Dermis blood vessel endothelial cell (primary cell): ENCODE results near the gene LAMA1. TPM values are rescaled to one million over a fixed set of nuclear protein-coding genes. Genes with fewer than 3 reads are reported as not detected.
A peak's percentile ranks its signal among the peaks of the same experiment; 100 is the strongest.

Source experiments
- DNase-seq: peaks from one replicate; pipeline ENCODE4 v3.0.0; 2010
- total RNA-seq: library from RNA; depleted of rRNA; stranded (reverse); fragments of >200 nt; gene quantifications from 2 replicates; pipeline ENCODE4 v1.2.3, GENCODE V29; 2014

The LAMA1 gene
- total RNA-seq, 1 donor from 2014 or later, result 1.2 TPM

DNA sequence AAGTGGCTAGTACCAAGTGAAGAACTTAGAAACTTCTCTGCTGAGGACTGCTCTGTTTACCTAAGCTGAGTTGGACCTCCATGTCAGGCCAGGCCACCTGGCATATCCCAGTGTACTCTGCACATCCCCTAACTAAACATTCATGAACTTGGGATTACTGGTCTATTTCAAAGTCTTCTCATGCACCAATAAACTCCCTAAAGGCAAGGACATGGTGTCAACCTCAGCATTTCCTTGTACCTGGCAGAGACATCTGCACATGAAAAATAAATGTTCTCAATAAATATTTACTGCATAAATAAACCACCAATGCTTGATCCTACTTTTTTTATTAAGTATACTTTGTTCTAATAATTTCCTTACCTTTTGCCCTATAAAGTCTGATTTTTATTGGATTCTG, 124.8 kb downstream of the LAMA1 start:
- no peak for DNase-seq

DNA sequence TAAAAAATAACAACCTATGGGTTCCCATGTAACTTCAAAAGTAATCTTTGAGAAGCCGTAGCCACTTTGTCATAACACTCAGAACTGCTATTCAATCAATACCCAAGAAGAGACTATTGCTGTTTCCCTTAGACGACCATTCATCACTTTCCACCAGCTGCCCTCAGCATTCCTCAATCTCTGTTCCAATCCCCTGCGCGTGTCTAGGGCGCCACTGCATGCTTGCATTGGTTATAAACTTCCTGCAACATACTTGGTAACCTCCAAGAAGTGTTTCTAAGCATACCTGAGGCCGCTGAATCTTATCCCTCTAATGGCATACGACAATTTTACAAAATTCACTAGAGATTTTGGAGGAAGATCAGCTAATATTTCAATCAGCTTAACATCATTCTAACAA, 134.2 kb downstream of the LAMA1 start:
- no peak for DNase-seq

DNA sequence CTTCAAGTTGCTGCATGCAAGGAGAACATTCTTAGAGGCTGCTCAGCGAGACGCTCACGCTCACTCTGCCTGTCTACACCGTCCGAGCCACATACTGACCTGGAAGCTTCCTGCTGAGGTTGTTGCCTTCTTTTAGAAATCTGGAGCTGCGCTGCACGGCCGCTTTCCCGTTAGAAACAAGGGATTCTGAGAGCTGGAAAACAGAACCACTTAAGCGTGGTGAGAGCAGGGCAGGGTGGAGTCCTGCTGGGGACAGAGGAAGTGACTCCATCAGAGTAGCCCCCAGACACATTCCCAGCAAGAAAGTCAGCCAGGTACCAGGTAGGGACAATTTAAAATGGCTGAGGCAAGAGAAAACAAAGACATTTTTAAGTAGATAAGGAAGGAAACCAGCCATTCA, 135.2 kb downstream of the LAMA1 start:
- DNase-seq, result no peak

DNA sequence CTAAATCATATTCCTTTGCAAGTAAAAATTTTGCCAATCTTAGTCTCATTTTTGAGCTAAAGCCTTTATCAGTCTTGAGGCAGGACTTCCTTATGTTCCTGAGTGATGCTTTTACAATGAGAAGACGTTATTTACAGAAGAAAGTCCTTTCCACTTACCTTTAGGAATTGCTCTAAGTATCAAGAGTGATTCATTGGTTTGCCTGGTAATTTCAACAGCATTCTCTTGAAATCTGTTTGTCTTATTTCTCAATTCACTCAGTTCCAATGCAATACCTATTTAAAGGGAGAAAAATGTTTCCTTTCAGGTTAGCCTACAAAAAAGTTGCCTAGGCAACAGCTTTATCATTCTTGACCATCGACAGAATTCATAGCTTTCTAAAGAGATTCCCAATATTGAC, 137.2 kb downstream of the LAMA1 start:
- DNase-seq, result no peak

DNA sequence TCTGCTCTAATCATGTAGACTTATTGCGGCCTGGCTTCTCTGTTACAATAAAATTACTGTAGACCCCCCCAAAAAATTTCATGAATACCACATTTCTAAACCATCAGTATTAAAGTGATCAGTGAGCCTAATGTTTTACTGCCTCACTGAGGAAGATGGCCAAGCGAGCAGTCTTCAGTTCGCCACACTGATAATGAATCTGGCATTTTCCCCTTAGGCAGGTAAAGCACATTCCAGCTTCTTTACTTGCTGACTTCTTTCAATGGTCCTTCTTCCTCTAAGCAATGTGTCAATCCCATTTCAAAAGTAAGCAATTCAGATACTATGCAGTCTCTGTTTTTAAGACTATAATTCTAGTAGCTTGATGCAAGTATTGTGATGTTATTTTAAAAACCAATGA, 137.6 kb downstream of the LAMA1 start:
- no peak for DNase-seq

DNA sequence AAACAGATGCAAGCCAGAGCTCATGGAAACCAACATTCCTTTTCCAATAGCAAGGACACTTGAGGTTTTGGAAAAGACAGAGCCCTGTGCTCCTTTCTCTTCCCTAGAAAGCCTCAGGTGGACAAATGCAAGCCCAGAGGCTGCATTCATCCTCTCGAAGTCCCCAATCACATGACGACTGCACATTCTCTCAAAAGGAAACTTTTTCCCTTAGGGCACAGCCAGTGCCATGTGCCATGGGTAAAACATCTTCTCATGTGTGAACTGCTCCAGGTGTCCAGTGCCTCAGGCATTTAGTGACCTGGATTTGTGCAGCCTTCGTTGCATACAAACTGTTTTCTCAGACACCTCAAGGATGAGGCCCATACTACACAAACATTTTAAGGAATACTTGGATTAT, 140.7 kb downstream of the LAMA1 start:
- DNase-seq, result no peak

DNA sequence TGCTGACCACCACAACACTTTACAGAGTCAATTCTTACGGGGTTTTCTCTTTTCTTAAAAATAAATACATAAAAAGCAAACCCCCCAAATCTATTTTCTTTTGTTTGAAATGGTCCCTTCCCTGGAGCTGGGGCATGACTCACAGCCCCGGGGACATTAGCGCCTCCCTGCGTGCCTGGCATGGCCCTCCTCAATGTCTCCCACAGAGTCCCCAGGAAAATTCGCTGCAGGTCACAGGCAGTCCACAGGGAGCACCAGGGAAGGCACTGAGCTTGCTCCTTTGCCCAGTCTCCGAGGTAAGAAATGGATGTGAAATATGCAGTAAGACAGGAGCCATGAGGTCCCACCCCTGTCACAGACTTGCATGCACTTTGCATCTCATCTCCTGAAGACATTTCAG, 142.5 kb downstream of the LAMA1 start:
- no peak for DNase-seq

DNA sequence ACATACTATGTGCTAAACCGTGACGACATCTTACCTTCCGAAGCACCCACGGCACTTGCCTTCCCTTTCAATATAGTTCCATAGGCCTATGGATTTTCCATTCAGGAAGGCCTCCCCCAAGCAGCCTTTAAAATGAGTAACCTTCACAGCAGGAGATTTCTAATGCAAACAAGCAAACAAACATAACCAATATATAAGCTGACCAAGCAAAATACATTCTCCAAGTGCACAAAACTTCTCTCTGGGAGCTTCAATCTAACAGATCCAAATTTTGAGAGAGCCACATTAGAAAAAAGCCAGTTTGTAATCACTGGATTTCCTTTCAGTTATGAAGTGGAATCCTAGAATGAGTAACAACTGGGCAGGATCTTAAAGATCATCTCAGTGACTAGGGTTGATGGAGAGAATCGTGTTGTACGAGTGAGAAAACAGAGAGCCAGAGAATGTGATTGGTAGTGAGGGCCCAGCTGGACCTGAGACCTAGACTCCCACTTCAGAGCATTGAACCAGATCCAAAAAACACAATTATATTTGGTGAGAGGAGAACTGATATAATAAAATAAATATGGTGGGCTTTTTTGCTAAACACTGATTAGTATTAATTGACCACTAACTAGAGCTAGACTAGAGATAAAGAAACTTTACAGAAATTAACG, 145.6 kb downstream of the LAMA1 start:
- no peak for DNase-seq

DNA sequence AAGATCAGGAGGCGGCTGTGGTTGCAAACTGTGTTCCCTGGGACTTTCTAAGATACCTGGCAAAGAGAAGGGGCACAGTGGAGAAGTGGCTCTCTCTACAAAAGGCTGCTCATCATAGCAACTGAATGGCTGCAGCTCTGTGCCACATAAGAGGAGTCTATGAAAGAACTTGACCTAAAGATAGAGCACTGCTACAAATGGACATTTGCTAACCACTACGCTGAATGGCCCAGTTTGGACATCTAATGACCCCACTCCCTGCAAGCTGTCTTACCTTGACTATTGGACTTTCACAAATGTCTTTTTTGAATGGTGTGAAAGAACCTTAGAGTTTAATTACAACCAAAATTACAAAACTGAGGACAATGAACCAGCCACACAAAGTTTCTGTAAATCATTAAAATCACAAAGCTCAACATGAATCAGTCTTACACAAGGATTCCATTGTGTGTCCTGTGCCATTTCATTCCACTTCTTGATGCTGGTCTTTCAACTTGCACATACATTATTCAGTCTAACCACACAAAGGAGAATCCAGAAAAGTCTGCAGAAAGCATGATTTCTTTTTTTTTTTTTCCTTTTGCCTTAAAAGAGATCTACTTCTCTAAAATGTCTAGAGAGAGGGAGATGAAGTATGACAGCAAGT, 154.0 kb downstream of the LAMA1 start:
- no peak for DNase-seq

DNA sequence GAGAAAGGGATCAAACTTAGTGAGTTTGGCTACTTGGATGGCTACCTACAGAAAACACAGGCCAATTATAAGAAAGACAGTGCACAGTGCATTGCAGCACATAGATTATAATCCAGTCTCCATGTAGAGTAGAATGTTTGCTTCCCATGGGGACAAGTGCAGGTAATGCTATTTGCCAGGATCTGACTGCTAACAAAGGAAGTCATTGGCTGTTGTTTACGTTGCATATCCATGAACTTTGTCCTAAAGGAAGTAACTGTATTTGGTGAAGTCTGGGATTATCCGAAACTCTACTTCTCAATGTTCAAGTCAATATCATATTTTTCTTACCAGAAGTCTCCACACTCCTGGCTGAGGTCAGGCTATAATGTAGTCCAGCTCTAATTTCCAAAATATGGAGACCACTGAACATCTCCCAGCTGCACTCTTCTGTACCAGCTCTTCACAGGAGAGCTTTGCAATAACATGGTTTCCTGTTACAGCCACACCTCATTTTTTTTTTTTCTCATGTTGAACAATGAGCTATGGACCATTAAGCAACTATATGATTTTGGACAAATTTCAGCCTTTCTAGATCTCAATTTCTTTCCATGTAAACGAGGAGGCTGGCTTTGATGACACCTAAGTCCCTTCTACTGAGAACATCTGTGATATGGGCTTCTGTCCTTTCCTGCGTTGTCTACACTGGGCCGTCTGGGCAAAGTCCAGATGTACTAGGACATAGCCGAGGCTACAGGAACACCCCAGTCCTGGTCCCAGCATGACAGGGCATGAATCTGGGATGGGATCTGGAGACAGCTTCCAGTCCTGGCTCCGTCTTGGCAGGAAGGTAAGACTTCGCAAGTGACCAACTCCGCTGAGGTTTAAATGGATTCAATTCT, 154.8 kb downstream of the LAMA1 start:
- DNase-seq, result no peak

DNA sequence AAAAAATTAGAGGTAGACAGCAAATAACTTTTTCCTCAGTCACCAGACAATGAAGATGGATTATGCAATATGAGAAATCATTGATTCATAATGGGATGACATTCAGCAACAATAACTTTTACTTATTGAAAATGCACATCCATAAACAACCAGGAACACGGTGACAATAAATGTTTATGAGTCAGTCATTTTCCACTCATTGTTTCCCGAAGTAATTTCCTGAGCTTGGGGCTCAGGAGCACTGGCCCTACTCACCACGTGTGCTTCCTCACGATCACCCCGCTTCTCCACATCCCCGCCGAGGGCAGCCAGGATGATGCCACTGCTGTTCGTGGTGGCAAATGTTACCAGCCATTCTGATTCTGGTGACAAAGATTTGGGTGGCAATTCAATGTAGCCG, 156.3 kb downstream of the LAMA1 start:
- peak; percentile 3 for DNase-seq

DNA sequence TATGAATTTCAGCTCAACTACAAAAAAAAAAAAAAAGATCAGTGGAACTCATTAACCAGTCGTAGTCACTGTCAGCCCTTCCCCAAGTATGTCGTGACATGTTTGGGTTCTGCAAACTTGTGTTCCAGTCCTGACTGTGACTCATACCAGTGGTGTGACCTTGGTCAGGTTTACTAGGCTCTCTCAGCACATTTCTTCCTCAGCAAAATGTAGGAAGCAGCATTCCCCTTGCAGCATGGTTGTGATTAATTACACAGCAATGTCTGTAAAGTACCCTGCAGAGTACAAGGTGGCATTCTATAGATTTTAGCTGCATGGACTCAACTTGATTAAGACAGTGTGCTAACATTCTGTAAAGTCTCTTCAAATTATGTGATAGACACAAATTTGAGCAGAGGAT, 156.9 kb downstream of the LAMA1 start:
- no peak for DNase-seq

DNA sequence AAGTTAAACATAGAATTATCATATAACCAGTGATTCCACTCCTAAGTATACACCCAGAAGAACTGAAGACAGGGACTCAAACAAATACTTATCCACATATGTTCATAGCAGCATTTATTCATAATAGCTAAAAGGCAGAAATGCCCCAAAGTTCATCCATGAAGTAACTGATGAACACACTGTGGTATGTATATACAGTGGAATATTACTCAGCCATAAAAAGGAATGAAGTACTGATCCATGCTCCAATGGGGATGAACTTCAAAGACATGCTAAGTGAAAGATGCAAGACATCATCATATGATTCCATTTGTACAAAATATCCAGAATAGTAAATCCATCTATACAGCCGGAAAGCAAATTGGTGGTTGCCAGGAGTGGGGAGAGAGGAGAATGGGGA, 157.5 kb downstream of the LAMA1 start:
- DNase-seq, result no peak

DNA sequence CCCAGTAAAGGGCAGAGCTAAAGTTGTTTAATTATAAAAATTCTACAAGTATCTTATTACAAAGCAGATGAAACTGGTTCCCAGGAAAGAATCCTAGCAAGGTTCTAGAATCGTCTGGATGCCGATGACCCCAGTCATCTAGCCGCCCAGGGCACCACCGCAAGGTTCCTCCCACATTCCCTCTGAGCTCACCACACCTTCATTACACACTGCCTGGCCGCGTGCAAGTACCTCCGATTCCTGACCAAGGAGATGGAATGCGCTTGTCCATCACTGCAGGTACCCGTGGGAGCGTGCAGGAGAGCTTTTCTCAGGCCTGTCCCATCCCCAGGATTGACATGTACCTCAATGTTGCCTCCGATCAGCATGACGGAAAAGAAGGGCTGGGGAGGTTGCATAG, 158.5 kb downstream of the LAMA1 start:
- no peak for DNase-seq

DNA sequence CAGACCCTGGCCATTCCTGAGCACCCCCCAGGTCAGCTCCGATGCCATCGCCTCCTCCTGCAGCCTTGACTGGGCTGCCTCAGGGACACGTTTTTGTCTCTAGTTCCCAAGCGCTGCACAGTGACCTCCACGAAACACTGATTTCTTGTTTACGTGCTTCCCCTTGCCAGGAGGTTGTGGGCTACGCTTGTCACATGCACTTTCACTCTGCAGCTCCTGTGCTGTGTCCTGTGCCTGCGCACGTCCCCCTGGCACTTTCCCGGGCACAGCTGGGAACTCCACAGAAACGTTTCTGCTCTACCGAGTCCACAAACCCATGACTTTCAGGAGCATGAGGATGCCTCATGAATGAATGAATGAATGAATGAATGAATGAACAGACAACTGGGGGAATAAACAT, 160.6 kb downstream of the LAMA1 start:
- no peak for DNase-seq

DNA sequence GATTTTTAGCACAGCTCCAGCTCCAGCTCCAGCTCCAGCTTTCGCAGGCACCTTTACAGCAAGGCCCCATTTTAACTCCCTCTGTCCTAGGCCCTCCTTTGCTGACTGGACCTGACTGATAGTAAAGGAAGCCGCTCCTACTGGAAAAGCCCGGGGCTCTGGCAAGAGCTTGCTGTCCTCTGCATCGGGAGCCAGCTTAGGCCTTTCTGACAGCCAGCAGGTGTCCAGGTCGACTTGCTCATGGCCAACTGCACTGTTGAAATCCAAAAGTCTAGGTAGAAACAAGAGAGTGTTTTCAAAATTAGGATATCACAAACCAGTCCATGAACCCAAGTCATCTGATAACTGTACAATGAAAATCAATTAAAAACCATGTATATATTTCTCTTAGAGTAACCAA, 161.1 kb downstream of the LAMA1 start:
- DNase-seq, result no peak

DNA sequence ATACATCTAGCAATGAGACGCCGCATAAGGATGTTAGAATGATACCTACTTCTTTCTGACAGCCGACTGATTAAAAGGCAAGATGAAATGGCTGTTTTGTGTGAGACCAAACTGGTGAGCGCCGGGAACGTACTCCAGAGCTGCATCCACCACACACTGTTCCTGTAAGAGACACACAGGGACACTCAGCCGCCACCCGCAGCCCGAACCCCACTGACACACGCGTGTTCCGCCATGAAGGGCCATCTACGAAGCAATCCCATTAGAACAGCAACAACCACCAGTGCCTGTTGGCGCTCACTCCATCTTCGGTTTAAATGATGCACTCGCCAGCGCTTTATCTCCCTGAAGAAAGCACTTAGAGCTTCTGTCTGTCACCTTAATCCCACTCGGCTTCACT, 162.3 kb downstream of the LAMA1 start:
- no peak for DNase-seq

DNA sequence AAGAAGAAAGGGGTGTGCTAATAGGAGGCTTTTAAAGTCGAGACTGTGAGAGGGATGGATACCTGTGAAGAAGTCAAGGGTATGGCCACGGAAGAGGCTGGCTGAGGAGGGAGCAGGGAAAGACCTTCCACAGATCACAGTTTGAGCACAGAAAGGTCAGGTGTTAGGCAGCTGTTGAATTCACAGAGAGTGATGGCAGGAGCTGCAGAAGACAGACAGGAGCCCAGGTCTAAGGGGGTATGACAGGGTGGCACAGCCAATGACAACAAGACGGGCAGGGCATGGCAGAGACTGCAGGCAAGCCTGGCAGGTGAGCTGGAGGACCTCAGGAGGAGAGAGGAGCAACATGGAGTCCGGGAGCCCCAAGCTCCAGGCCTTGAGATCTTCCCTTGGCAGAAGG, 163.1 kb downstream of the LAMA1 start:
- no peak for DNase-seq

DNA sequence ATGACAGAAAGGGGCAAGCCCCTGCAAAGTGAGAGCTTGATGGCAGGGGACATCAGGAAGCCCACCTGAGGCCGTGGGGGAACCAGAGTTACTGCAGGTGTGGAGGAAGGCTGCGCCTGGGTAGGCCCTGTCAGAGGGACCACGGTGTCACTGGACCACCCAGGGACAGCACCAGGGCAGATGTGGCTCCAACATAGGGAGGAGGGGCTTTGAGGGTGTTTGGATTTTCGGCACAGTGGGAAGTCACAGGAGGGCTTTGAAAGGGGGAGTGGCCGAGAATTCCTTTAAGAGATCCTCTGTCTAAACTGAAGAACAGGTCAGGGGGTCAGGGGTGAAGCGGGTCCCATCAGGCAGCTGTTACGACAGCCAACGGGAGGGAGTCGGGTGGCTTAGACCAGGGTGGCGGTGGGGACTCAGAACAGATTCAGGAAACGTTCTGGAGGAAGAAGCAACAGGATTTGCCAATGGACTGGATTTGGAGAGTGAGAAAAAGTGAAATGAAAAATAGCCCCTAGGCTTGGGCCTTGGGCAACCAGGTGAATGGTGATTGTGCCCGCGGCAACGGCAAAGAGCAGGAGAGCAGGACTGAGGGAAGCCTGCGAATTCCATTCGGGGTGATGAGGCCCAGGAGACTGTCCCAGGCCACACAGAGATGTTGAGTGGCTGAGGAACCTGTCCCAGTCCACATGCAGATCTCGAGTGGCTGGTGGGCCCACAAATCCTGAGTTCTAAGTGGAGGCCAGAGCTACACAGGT, 166.1 kb downstream of the LAMA1 start:
- no peak for DNase-seq

DNA sequence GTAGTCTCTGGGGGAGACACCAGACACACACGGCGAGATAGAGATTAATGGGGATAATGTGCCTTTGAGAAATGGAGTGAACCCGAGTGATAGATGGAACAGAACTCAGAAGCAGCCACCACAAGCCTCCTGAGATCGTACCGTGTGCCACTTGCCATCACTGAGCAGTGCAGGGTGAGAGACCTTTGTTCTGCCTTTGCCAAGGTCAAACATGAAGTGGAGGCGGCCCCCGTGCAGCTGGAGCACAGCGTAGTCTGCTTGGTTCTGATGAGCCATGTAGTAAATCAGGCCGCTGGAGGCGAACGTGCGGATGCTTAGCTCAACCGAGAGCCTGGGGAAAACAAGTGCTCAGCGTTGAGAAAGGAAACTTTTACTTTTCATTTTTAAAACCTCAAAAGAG, 167.0 kb downstream of the LAMA1 start:
- DNase-seq, result no peak

DNA sequence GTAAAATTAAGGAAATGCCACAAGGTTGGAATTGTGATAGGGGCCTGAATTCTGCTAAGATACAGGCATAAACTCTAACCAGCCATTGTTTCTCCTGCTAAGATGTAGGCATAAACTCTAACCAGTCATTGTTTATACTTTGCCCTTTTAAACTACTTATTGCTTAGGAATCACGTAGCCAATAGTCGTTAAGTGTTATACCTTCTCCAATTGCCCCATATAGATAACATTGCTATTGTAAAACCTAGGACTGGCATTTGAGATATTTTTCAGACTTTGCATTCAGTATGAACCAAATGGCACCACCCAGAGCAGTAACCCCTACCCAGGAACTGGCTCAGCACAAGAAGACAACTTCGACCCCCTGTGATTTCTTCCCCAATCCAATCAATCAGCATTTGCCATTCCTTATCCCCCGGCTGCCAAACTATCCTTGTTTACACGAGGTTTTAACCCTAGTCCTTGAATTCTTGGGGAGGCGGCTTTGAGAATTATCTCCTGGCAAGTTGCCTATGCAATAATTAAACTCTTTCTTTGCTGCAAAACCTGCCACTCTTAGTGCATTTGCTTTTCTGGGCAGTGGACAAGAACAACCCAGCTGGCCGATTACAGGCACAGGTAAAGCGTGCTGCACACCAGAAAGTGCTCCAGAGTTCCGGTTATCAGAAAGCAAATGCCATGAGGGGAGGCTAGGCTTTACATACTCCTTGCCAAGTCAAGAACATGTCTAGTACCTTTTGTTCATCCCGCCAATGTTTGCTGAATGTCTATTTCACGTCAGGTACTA, 167.6 kb downstream of the LAMA1 start:
- no peak for DNase-seq
